Cortex of kidney (tissue), 1 donor: ENCODE measurements around the gene CA12.

ENCODE experiments used
- DNase-seq: peaks from one replicate; lab custom pipeline; 2025; lab: John Stamatoyannopoulos, UW

CA12 gene

GRCh38 chr15:63374686-63375520 is 6.7 kb downstream of the CA12 start:
- DNase-seq = no peak

DNA sequence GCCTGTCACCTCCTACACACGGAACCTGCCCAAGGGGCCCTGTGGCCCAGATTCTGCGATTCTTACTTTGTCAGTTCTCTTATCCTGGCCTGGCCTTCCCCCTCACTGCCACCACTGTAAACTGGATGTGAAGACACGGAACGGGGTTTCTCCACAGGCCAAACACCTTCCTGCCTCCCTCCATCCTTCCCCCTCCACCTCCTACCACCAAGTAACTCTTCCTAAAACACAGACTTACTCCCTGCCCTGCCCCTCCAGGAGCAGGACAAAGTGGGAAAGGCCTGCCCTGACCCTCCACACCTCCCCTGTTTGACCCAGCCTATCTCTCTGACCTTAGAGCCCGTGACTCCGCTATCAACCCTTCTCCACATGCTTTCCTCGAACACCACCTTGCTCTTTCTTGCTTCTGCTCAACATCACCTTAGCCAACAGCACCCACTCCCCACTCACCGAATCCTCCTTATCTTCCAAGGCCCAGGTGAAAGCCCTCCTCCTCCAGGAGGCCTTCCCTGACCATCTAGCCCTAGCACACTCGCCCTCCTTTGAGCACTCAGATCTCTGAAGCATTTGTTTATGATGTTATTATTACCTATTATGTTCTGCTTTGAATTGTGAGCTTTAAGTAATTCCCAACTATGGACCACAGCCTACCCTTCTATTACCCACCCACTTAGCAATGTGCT is 7.6 kb downstream of the CA12 start:
- DNase-seq = no peak

DNA sequence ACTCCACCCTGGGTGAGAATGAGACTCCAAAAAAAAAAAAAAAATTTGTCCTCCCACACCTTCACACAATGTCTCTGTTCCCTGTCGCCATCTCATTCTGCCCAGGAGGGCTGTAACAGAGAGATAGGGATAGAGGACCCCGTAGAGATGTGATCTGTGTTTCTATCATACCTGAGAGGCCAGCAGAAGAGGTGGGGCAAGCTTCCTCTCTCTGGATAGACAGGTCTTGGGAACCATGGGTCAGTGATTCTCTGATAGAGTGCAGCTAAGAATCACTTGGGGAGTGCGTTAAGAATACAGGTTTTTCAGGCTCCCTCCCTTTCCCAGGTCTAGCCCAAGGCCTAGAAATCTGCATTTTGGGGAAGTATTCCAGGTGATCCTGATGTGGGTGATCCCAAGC is 8.3 kb downstream of the CA12 start:
- no peak for DNase-seq

- no peak for DNase-seq
Measured at GRCh38 chr15:63372753-63373152, 8.9 kb downstream of the CA12 start.

- no peak for DNase-seq
Measured at GRCh38 chr15:63372018-63372705, 9.5 kb downstream of the CA12 start.

GRCh38 chr15:63371297-63371918 is 10.2 kb downstream of the CA12 start:
- DNase-seq = no peak

GRCh38 chr15:63370764-63371163 is 10.9 kb downstream of the CA12 start:
- DNase-seq = no peak

DNA sequence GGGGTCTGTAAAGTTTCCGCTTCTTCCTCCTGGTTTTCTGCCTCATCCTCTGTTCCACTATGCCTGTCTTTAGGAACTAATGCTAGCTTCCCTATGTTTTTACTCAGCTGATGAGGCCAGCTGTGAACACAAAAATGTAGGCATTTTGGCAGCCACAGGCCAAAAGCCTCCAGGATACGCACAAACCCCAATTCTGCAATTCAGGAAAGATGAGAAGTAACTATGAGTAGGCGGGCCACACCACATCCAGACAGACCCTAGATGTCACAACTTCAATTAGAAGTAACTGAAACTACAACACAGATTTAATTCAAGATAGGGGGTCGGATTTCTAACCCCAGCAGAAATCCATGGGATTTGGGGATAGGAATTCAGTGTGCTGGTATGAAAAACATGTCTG is 11.9 kb downstream of the CA12 start:
- no peak for DNase-seq

- no peak for DNase-seq
Measured at GRCh38 chr15:63369296-63369695, 12.3 kb downstream of the CA12 start.

- DNase-seq = no peak
Measured at GRCh38 chr15:63368503-63368902, 13.1 kb downstream of the CA12 start.

- DNase-seq = no peak
Measured at GRCh38 chr15:63367900-63368299, 13.7 kb downstream of the CA12 start.

DNA sequence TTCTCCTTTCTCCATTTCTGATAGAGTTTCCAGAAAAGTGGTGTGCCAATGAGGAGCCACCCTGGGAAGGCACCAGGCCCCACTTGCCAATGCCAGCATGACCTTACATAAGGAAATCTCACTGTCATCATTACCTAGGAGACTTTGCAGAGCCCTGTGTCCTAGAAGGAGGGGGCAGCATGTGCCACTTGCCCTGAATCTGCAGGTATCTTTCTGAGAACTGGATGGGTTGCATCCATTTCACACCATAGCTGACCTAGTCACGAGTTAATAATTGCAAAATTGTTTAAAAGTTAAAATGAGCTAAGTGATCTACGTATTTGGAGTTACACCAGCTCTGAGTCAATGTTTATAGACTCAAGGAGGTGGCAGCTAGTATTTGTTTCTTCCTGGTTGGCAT is 14.3 kb downstream of the CA12 start:
- DNase-seq = no peak

GRCh38 chr15:63366451-63366850 is 15.2 kb downstream of the CA12 start:
- DNase-seq = no peak

GRCh38 chr15:63365273-63365680 is 16.4 kb downstream of the CA12 start:
- DNase-seq = no peak

- no peak for DNase-seq
Measured at GRCh38 chr15:63364399-63365272, 17.0 kb downstream of the CA12 start.

DNA sequence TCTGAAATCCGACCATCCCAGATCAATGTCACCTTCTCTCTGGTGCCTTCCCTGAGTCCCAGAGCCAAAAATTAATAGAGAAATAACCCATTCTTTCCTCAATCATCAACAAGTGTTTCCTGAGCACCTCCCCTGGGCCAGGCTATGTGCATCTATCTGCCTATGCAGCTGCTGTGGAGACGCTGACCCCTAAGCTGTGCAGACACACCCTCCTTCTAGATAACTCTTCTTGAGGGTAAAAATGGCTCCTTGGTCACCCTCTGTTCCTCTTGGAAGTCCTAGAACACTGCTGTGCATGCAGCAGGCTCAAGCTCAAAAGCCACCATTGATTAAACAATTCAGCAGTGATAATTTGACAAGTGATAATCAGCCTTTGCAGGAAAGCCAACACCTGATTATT is 18.4 kb downstream of the CA12 start:
- DNase-seq = no peak

DNA sequence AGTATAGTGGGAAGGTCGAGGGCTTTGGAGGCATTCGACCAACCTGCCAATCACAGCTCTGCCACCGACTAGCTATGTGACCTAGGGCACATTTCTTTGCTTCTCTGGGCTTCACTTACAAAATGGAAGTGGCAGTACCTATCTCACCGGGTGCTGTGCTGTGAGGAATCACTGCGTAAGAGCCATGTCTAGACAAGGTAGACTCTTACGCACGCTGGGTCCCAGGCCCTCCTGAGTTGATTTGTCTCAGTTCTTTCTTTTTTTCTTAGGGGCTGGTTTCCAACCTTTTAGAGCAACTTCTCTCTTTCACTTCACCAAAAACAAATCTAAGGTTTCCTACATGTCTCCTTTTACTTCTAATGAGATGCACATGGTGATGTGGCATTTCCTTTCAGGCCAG is 18.8 kb downstream of the CA12 start:
- DNase-seq = no peak

DNA sequence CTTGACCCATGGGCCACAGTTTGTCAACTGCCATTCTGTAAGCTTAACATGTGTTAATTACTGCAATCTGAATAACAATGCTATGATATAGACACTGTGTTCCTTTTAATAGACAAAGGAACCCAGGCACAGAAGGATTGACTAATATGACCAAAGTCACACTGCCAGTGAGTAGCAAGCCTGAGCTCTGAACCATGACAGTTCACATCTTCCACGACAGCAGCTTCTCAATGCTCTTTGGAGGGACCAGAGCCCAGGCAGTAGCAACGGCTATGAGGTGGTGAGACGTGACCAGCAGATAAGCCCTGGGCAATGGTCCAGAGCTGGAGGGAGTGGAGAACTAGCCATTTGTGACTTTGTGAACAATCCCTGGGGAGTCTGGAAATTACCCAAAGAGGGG is 19.4 kb downstream of the CA12 start:
- no peak for DNase-seq

DNA sequence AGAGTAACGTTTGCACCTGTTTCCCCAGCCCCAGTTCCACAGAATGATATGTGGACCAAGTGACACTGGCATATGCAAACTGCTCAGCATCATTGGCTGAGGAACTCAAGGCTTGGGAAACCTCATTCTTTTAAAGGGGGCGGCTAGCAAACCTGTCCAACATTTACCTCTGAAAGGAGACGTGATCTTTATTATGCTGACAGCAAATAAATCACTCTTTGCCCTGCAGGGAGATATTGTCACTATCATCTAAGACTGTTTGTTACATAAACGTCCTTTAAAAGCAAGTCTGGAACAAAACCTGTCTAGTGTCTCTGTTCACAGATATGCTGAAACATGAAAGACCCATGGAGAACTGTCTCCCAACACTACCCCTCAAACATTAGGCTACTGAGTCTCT is 21.5 kb downstream of the CA12 start:
- DNase-seq = no peak

GRCh38 chr15:63358241-63359029 is 23.2 kb downstream of the CA12 start:
- DNase-seq = no peak

DNA sequence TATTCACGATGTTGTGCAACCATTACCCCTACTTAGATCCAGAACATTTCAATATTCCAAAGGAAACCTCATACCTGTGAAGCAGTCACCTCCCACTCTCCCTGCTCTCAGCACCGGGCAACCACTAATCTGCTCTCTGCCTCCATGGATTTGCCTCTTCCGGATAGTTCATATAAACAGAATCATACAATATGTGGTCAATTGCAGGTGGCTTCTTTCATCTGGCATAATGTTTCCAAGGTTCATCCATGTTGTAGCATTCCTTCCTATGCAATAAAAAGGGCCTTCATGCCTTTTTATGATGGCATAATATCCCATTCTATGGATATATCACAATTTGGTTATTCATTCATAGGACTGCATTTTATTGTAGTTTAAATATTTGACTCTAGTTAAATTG is 23.9 kb downstream of the CA12 start:
- DNase-seq = no peak
